ENCODE data around the gene HELT. TPM values are rescaled to one million over a fixed set of nuclear protein-coding genes. Genes with fewer than 3 reads are reported as not detected.
"Not testable (repeated sequence)": the region's sequence is repeated elsewhere in the genome, so short reads cannot be mapped to it uniquely, and the experiment has no call there.

Gene HELT
- total and polyA plus RNA-seq, 2 donors (not counting 3 experiments of a cell fraction or from before 2014, with no cell fraction given): not detected

DNA sequence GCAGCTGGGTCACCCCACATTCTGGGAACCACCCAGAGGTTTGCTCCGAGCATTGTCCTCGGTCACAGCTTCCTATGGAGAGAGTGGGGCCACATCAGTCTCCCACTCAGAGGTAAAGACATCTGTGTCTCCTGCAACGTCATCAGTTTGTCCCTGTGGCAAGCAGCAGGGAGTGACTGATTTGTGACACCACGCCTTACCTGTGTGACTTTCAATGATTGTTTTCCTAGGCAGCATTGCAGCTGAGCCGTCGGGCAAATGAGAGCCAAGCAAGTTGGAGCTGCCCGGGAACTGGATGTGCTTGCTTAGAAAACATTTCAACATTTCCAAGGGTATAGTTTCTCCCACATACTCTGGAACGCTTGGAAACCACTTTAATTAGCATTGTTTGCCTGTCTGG, 29.7 kb upstream of the HELT start:
- Histone ChIP-seq H3K27me3 (ENCODE audit: control insufficient read depth in 2 of 2, insufficient read depth in 2 of 2, low read length in 2 of 2) (no peaks in the 10 kb centered on the region), H3K9ac (replicated peaks; ENCODE audit: extremely low read depth, insufficient read depth, low read length) (no peak overlapping the region), H3K9me3 (replicated peaks; ENCODE audit: control insufficient read depth, insufficient read depth, low read length) (no peaks in the 10 kb centered on the region), H3K79me2 (ENCODE audit: control insufficient read depth, insufficient read depth, low read length) (no peaks in the 10 kb centered on the region), H3K36me3 (ENCODE audit: control insufficient read depth in 2 of 2, extremely low read depth in 1 of 2, insufficient read depth in 2 of 2, low read length in 2 of 2) (no peaks in the 10 kb centered on the region), H3K4me1 (ENCODE audit: control insufficient read depth, extremely low read depth, insufficient read depth, low read length) (no peaks in the 10 kb centered on the region), H3K27ac (ENCODE audit: insufficient read depth, low read depth, low read length) (no peak overlapping the region), H3K4me3 (replicated peaks in 1 of 3; ENCODE audit: insufficient read depth in 1 of 3, low read depth in 1 of 3, low read length in 3 of 3) (no peak overlapping the region), H2AFZ (ENCODE audit: low read depth, low read length) (no peak overlapping the region), H3K4me2 (ENCODE audit: insufficient read depth, low read length) (no peak overlapping the region), H4K20me1 (replicated peaks; ENCODE audit: control insufficient read depth, extremely low read depth, insufficient read depth, low read length) (no peaks in the 10 kb centered on the region), H3K9me1 (replicated peaks; ENCODE audit: control insufficient read depth, extremely low read depth, insufficient read depth, low read length) (no peaks in the 10 kb centered on the region)
- ChIA-PET CTCF (interaction anchor here (0.9 to 1.3 kb wide), 2 partner anchors 51 to 243 kb away, joined by 3 read pairs; no protein-coding TSS in a partner anchor), POLR2A (no interaction called here)
- intact Hi-C loops (cut with micrococcal nuclease): no loop called here
- DNase-seq (ENCODE audit: low read depth, low spot score): no peak
- dilution Hi-C loops (cut with MboI; ENCODE audit: extremely low pct_ligation_motif_present, low sequenced_read_pairs): no loop called here
- no TSS peak for BruUV-seq (replicated peaks)
- no peak for FAIRE-seq
- TF ChIP-seq JUN (IDR thresholded peaks at IDR 0.05; ENCODE audit: borderline replicate concordance, insufficient read depth, insufficient read length, low read depth) (no peak), EZH2 (IDR thresholded peaks at IDR 0.05; ENCODE audit: borderline replicate concordance, low read depth, low read length, severe bottlenecking) (no peak), FOS (IDR thresholded peaks at IDR 0.05; ENCODE audit: borderline replicate concordance, insufficient read depth, low read length) (no peak)

DNA sequence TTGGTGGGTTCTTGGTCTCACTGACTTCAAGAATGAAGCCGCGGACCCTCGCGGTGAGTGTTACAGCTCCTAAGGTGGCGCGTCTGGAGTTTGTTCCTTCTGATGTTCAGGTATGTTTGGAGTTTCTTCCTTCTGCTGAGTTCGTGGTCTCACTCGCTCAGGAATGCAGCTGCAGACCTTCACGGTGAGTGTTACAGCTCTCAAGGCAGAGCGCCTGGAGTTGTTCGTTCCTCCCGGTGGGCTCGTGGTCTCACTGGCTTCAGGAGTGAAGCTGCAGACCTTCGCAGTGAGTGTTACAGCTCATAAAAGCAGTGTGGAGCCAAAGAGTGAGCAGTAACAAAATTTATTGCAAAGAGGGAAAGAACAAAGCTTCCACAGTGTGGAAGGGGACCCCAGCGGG, 29.0 kb upstream of the HELT start:
- CTCF ChIA-PET: interaction anchor here (0.9 kb wide), 1 partner anchor 244 kb away, joined by 3 read pairs; no protein-coding TSS in a partner anchor
- H3K9ac ChIP-seq (replicated peaks; ENCODE audit: extremely low read depth, insufficient read depth, low read length); H3K27me3 ChIP-seq (ENCODE audit: control insufficient read depth in 2 of 2, insufficient read depth in 2 of 2, low read length in 2 of 2); H2AFZ ChIP-seq (ENCODE audit: low read depth, low read length); H3K79me2 ChIP-seq (ENCODE audit: control insufficient read depth, insufficient read depth, low read length); H3K36me3 ChIP-seq (ENCODE audit: control insufficient read depth in 2 of 2, extremely low read depth in 1 of 2, insufficient read depth in 2 of 2, low read length in 2 of 2); H3K9me1 ChIP-seq (replicated peaks; ENCODE audit: control insufficient read depth, extremely low read depth, insufficient read depth, low read length); POLR2A ChIA-PET; H4K20me1 ChIP-seq (replicated peaks; ENCODE audit: control insufficient read depth, extremely low read depth, insufficient read depth, low read length); H3K4me3 ChIP-seq (replicated peaks in 1 of 3; ENCODE audit: insufficient read depth in 1 of 3, low read depth in 1 of 3, low read length in 3 of 3); H3K4me1 ChIP-seq (ENCODE audit: control insufficient read depth, extremely low read depth, insufficient read depth, low read length); BruUV-seq (replicated peaks); dilution Hi-C loops (cut with MboI; ENCODE audit: extremely low pct_ligation_motif_present, low sequenced_read_pairs); FAIRE-seq; DNase-seq (ENCODE audit: low read depth, low spot score); H3K27ac ChIP-seq (ENCODE audit: insufficient read depth, low read depth, low read length); H3K4me2 ChIP-seq (ENCODE audit: insufficient read depth, low read length); intact Hi-C loops (cut with micrococcal nuclease); H3K9me3 ChIP-seq (replicated peaks; ENCODE audit: control insufficient read depth, insufficient read depth, low read length): not testable (repeated sequence)

DNA sequence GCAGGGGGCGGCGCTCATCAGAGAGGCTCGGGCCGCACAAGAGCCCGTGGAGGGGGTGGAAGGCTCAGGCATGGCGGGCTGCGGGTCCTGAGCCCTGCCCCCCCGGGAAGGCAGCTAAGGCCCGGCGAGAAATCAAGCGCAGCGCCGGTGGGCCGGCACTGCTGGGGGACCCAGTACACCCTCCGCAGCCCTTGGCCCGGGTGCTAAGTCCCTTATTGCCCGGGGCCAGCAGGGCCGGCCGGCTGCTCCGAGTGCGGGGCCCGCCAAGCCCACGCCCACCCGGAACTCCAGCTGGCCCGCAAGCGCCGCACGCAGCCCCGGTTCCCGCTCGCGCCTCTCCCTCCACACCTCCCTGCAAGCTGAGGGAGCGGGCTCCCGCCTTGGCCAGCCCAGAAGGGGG, 28.2 kb upstream of the HELT start:
- H3K27ac ChIP-seq (ENCODE audit: insufficient read depth, low read depth, low read length); H2AFZ ChIP-seq (ENCODE audit: low read depth, low read length); BruUV-seq (replicated peaks); H3K4me2 ChIP-seq (ENCODE audit: insufficient read depth, low read length); dilution Hi-C loops (cut with MboI; ENCODE audit: extremely low pct_ligation_motif_present, low sequenced_read_pairs); CTCF ChIA-PET; POLR2A ChIA-PET; H3K27me3 ChIP-seq (ENCODE audit: control insufficient read depth in 2 of 2, insufficient read depth in 2 of 2, low read length in 2 of 2); H3K9me1 ChIP-seq (replicated peaks; ENCODE audit: control insufficient read depth, extremely low read depth, insufficient read depth, low read length); H3K4me3 ChIP-seq (replicated peaks in 1 of 3; ENCODE audit: insufficient read depth in 1 of 3, low read depth in 1 of 3, low read length in 3 of 3); DNase-seq (ENCODE audit: low read depth, low spot score); intact Hi-C loops (cut with micrococcal nuclease); H3K9me3 ChIP-seq (replicated peaks; ENCODE audit: control insufficient read depth, insufficient read depth, low read length); H3K36me3 ChIP-seq (ENCODE audit: control insufficient read depth in 2 of 2, extremely low read depth in 1 of 2, insufficient read depth in 2 of 2, low read length in 2 of 2); H3K79me2 ChIP-seq (ENCODE audit: control insufficient read depth, insufficient read depth, low read length); H4K20me1 ChIP-seq (replicated peaks; ENCODE audit: control insufficient read depth, extremely low read depth, insufficient read depth, low read length); H3K4me1 ChIP-seq (ENCODE audit: control insufficient read depth, extremely low read depth, insufficient read depth, low read length); FAIRE-seq; H3K9ac ChIP-seq (replicated peaks; ENCODE audit: extremely low read depth, insufficient read depth, low read length): not testable (repeated sequence)

Measured in endothelial cell of umbilical vein (primary cell).